B cell (primary cell): ENCODE results near the gene BBX.

Experiments
- EZH2 ChIP-seq: IDR thresholded peaks from 2 replicates; pipeline ENCODE4 v1.6.1; 2012; ENCODE audit warnings: borderline replicate concordance, low read depth, mild to moderate bottlenecking, moderate library complexity, low read length; ENCODE audit not compliant: insufficient read depth, poor library complexity, severe bottlenecking
- TF ChIP-seq, protein P1 (sequence below): fragments of 200-600 bp; IDR thresholded peaks from one replicate; pipeline ENCODE4 v1.8.0; 2022; ENCODE audit warnings: antibody characterized with exemption, mild to moderate bottlenecking

DNA sequence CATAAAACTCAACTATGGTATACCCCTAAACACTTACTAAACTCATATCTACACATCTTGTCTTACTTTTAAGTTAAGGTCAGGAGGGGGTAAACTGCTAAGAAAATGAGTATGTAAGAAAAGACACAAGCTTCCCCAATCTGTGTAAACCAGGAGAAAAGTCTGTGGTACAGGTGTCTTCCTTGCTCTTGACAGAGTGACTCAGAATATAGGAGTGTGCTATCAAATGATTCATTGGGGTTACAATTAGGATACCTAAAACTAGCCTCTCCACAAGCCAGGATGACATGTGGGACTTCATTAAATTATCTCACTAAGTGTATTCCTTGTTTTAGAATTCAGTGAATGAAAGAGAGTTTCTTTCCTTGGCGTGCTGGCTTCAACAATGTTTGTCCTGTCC, 274.8 kb downstream of the BBX start:
- no peak for TF ChIP-seq EZH2
- TF ChIP-seq, protein P1, sequence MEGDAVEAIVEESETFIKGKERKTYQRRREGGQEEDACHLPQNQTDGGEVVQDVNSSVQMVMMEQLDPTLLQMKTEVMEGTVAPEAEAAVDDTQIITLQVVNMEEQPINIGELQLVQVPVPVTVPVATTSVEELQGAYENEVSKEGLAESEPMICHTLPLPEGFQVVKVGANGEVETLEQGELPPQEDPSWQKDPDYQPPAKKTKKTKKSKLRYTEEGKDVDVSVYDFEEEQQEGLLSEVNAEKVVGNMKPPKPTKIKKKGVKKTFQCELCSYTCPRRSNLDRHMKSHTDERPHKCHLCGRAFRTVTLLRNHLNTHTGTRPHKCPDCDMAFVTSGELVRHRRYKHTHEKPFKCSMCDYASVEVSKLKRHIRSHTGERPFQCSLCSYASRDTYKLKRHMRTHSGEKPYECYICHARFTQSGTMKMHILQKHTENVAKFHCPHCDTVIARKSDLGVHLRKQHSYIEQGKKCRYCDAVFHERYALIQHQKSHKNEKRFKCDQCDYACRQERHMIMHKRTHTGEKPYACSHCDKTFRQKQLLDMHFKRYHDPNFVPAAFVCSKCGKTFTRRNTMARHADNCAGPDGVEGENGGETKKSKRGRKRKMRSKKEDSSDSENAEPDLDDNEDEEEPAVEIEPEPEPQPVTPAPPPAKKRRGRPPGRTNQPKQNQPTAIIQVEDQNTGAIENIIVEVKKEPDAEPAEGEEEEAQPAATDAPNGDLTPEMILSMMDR, result no peak
